WI38 (cell line): Measurements from ENCODE around the gene TCF12.

ENCODE experiments used
- H3K4me3 ChIP-seq: 2 replicates; pipeline ENCODE4 v1.5.1; 2011; ENCODE audit warnings: low read depth, mild to moderate bottlenecking, control low read depth, low read length
- TF ChIP-seq, protein P1 (sequence below): IDR thresholded peaks from 2 replicates; pipeline ENCODE4 v1.5.1; 2012; ENCODE audit warnings: low read depth, mild to moderate bottlenecking, control low read depth, low read length

TCF12 gene

DNA sequence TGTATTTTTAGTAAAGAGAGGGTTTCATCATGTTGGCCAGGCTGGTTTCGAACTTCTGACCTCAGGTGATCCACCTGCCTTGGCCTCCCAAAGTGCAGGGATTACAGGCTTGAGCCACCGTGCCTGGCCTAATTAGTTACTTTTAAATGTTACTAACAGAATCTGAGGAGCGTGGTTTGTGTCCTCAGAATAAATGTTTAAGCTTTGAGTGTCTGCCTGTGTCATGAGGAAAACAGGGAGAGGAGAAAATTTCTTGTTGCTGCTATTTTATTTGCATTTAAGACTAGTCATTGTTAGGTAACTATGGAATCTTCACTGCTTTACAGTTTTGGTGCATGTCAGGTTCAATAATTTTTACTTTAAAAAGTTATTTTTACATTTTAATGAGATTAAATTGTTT is 68.8 kb downstream of the TCF12 start:
- TF ChIP-seq, protein P1, sequence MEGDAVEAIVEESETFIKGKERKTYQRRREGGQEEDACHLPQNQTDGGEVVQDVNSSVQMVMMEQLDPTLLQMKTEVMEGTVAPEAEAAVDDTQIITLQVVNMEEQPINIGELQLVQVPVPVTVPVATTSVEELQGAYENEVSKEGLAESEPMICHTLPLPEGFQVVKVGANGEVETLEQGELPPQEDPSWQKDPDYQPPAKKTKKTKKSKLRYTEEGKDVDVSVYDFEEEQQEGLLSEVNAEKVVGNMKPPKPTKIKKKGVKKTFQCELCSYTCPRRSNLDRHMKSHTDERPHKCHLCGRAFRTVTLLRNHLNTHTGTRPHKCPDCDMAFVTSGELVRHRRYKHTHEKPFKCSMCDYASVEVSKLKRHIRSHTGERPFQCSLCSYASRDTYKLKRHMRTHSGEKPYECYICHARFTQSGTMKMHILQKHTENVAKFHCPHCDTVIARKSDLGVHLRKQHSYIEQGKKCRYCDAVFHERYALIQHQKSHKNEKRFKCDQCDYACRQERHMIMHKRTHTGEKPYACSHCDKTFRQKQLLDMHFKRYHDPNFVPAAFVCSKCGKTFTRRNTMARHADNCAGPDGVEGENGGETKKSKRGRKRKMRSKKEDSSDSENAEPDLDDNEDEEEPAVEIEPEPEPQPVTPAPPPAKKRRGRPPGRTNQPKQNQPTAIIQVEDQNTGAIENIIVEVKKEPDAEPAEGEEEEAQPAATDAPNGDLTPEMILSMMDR: no peak
- H3K4me3 ChIP-seq: no peak overlapping the region

DNA sequence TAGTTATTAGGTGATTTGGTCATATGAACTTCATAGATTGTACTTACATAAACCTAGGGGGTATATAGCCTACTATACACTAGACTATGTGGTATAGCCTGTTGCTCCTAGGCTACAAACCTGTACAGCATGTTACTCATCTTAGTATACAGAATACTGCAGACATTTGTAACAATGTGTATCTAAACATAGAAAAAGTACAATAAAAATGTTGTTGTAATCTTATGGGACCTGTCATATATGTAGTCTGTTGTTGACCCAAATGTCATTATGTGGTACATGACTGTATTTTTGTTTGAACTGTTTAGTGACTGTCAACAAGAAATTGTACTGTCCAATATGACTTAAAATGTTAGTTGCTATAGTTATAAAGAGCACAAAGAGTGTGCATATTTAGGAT is 69.8 kb downstream of the TCF12 start:
- H3K4me3 ChIP-seq: no peak overlapping the region
- TF ChIP-seq, protein P1: no peak

DNA sequence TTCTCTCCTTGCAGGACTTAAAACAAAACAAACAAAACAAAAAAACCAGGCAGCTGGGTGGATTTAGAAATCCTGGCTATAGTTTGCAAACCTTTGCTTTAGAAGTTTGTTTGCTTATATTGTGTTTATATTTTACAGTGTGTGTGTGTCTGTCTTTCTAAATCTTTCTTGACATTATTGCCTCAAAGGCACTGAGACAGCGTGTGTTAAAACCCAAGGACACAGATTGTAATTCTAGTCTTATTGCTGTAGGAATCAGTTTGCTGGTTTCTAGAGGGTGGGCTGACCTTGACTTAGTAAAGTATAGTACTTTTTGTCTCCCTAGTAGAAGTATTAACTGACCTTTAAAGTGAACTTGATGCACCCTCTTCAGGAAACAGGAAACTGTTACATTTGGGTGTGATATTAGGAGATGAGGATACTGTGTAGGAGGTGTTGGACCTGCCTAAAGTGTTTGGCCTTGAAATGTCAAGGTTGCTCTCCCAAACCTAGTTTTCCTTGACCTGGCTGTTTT is 71.0 kb downstream of the TCF12 start:
- H3K4me3 ChIP-seq: no peak overlapping the region
- TF ChIP-seq, protein P1: no peak

DNA sequence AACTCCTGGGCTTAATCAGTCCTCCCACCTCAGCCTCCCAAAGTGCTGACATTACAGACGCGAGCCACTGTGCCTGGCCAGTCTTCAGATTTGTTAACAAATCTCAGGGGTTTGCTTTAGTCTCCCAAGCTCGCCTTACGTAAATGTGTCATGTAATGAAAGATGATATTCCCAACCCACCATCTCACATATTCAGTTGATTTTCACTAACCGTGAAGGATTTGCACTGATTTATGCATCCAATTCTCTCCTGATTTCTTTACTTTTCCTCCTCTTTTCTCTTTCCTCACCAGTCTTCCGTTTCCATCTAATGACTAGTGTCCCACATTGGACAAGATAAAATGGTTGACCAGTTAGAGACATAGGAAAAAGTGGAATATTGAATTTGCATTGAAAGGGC is 72.6 kb downstream of the TCF12 start:
- H3K4me3 ChIP-seq: no peak overlapping the region
- TF ChIP-seq, protein P1: no peak

DNA sequence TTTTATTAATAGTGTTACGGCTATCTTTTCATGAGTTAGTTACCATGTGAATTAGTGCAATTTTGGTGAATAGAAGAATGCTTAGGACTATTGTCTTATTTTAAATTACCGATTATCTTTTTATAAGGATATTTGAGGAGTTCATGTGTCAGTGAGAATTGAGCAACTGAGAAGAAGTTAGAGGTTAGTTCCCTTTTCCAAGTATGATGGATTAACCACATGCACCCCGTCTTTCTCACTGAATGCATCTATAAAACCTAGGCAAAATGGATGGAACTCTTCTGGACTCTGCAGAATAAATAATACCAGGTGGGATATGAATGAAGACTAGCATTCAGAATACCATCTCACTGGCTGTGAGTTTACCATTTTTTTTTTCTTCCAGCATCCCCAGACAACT is 74.3 kb downstream of the TCF12 start:
- H3K4me3 ChIP-seq: no peak overlapping the region
- TF ChIP-seq, protein P1: no peak

DNA sequence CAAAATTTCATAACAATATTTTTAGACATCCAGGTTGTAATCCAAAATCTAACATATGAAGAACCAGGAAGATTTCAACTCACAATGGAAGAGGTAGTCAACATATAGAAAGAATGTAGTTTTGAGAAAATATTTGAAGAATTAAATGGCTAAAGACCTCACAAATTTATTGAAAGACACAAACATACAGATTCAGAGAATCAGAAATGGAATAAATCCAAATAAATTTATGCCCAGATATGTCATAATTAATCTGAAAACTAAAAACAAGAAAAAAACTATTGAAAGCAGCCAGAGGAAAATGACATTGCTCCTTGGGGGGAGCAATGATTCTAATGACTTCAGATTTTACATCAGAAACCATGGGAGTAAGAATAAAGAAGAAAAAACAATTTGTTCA is 75.8 kb downstream of the TCF12 start:
- TF ChIP-seq, protein P1: no peak
- H3K4me3 ChIP-seq: no peak overlapping the region

DNA sequence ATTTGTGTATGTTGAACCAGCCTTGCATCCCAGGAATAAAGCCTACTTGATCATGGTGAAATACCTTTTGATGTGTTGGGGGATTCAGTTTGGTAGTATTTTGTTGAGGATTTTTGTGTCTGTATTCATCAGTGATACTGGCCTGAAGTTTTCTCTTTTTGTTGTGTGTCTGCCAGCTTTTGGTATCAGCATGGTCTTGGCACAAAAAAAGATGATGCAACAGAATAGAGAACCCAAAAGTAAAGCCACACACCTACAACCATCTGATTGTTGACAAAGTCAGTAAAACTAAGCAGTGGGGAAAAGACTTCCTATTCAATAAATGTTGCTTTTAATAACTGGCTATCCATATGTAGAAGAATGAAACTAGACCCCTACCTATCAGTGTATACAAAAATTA is 77.6 kb downstream of the TCF12 start:
- H3K4me3 ChIP-seq: no peak overlapping the region
- TF ChIP-seq, protein P1: no peak
